ENCODE measurements around the gene PALM2AKAP2. TPM values are rescaled to one million over a fixed set of nuclear protein-coding genes. Genes with fewer than 3 reads are reported as not detected.

PALM2AKAP2 gene
- total and polyA plus RNA-seq, 2 donors (not counting 3 experiments of a cell fraction or from before 2014, with no cell fraction given) = 0.01 TPM; not detected in 1

DNA sequence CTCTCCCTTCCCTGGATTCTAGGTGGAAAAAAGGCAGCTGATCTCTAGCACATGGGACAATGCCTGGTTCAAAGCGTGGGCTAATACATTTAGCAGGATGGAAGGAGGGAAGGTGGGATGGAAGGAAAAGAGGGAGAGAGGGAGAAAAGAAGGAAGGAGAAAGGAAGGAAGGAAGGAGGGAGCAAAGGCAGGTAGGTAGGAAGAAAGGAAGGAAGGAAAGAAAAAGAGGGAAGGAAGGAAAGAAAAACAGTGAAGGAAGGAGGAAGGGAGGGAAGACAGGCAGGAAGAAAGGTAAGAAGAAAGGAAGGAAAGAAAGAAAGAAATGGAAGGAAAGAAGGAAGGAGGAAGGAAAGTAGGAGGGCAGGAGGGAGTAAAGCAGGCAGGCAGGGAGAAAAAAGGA is 12.2 kb upstream of the PALM2AKAP2 start:
- Histone ChIP-seq H2AFZ (ENCODE audit: low read depth, low read length) (no peak overlapping the region), H4K20me1 (replicated peaks; ENCODE audit: control insufficient read depth, extremely low read depth, insufficient read depth, low read length) (no peaks in the 10 kb centered on the region), H3K4me1 (ENCODE audit: control insufficient read depth, extremely low read depth, insufficient read depth, low read length) (no peaks in the 10 kb centered on the region), H3K4me3 (replicated peaks in 1 of 3; ENCODE audit: insufficient read depth in 1 of 3, low read depth in 1 of 3, low read length in 3 of 3) (no peak overlapping the region), H3K9me3 (replicated peaks; ENCODE audit: control insufficient read depth, insufficient read depth, low read length) (no peaks in the 10 kb centered on the region), H3K4me2 (ENCODE audit: insufficient read depth, low read length) (no peak overlapping the region), H3K79me2 (ENCODE audit: control insufficient read depth, insufficient read depth, low read length) (no peaks in the 10 kb centered on the region), H3K36me3 (ENCODE audit: control insufficient read depth in 2 of 2, extremely low read depth in 1 of 2, insufficient read depth in 2 of 2, low read length in 2 of 2) (no peaks in the 10 kb centered on the region), H3K9ac (replicated peaks; ENCODE audit: extremely low read depth, insufficient read depth, low read length) (no peak overlapping the region), H3K9me1 (replicated peaks; ENCODE audit: control insufficient read depth, extremely low read depth, insufficient read depth, low read length) (no peaks in the 10 kb centered on the region), H3K27me3 (ENCODE audit: control insufficient read depth in 2 of 2, insufficient read depth in 2 of 2, low read length in 2 of 2) (peaks cover 2 to 3% of the 10 kb centered on the region in 2 experiments), H3K27ac (ENCODE audit: insufficient read depth, low read depth, low read length) (no peak overlapping the region)
- BruUV-seq (replicated peaks) = no TSS peak
- CTCF ChIA-PET = no interaction called here
- POLR2A ChIA-PET = no interaction called here
- DNase-seq (ENCODE audit: low read depth, low spot score) (no peak), FAIRE-seq (no peak)
- TF ChIP-seq, protein P1, sequence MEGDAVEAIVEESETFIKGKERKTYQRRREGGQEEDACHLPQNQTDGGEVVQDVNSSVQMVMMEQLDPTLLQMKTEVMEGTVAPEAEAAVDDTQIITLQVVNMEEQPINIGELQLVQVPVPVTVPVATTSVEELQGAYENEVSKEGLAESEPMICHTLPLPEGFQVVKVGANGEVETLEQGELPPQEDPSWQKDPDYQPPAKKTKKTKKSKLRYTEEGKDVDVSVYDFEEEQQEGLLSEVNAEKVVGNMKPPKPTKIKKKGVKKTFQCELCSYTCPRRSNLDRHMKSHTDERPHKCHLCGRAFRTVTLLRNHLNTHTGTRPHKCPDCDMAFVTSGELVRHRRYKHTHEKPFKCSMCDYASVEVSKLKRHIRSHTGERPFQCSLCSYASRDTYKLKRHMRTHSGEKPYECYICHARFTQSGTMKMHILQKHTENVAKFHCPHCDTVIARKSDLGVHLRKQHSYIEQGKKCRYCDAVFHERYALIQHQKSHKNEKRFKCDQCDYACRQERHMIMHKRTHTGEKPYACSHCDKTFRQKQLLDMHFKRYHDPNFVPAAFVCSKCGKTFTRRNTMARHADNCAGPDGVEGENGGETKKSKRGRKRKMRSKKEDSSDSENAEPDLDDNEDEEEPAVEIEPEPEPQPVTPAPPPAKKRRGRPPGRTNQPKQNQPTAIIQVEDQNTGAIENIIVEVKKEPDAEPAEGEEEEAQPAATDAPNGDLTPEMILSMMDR (IDR thresholded peaks at IDR 0.05; ENCODE audit: extremely low read depth in 1 of 2, insufficient read depth in 1 of 2, low read depth in 1 of 2, low read length in 2 of 2) = no peak
- no peak for TF ChIP-seq EZH2 (IDR thresholded peaks at IDR 0.05; ENCODE audit: borderline replicate concordance, low read depth, low read length, severe bottlenecking)
- TF ChIP-seq JUN (IDR thresholded peaks at IDR 0.05; ENCODE audit: borderline replicate concordance, insufficient read depth, insufficient read length, low read depth) = no peak
- no peak for TF ChIP-seq POLR2AphosphoS5 (IDR thresholded peaks at IDR 0.05; ENCODE audit: insufficient read depth, low read depth, low read length)
- TF ChIP-seq, protein P2, sequence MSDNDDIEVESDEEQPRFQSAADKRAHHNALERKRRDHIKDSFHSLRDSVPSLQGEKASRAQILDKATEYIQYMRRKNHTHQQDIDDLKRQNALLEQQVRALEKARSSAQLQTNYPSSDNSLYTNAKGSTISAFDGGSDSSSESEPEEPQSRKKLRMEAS (IDR thresholded peaks at IDR 0.05; ENCODE audit: insufficient read depth, insufficient read length) = no peak
- TF ChIP-seq FOS (IDR thresholded peaks at IDR 0.05; ENCODE audit: borderline replicate concordance, insufficient read depth, low read length) = no peak
- no peak for TF ChIP-seq GATA2 (IDR thresholded peaks at IDR 0.05; ENCODE audit: insufficient read depth, insufficient read length, low read depth, low read length)
- TF ChIP-seq MYC (IDR thresholded peaks at IDR 0.05; ENCODE audit: low read depth, low read length) = no peak
- TF ChIP-seq POLR2A (IDR thresholded peaks at IDR 0.05; ENCODE audit: low read depth, low read length) = no peak
- dilution Hi-C loops (cut with MboI; ENCODE audit: extremely low pct_ligation_motif_present, low sequenced_read_pairs) (no loop called here), intact Hi-C loops (cut with micrococcal nuclease) (no loop called here)
